HG03575 (cell line): Measurements from ENCODE around the gene PTCSC3.

ENCODE experiments used
- ATAC-seq: cut with Tn5 transposase; IDR thresholded peaks from one replicate; pipeline ENCODE4 v1.9.1; 2021; ENCODE audit not compliant: unreplicated experiment, insufficient number of reproducible peaks, low FRiP score; ENCODE audit errors: extremely low read depth

PTCSC3 gene

GRCh38 chr14:36094963-36095362 lies 81.6 kb downstream of the PTCSC3 start:
- ATAC-seq, result no peak

DNA sequence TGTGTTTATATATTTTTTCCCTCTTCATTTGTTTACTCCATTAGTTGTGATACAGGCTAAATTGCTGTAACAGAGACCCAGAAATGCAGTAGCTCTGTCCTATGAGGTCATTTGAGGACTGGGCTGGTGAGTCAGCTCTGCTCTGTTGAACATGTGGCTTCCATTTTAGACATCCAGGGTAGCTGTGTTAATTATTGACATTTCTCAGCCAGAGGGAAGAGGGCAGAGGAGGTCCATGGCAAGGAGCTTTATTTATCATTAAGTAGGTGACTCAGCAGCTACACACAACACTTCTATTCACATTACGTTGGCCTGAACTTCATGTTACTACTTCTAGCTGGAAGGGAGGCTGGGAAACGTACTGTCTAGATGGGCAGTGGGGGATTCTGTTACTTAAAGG lies 85.4 kb downstream of the PTCSC3 start:
- ATAC-seq, result peak; percentile 59

GRCh38 chr14:36087411-36087810 lies 89.1 kb downstream of the PTCSC3 start:
- ATAC-seq, result no peak

GRCh38 chr14:36086629-36087395 lies 89.7 kb downstream of the PTCSC3 start:
- no peak for ATAC-seq

GRCh38 chr14:36085861-36086260 lies 90.7 kb downstream of the PTCSC3 start:
- no peak for ATAC-seq
